ENCODE results near the gene UBE2J2.

Gene UBE2J2

DNA sequence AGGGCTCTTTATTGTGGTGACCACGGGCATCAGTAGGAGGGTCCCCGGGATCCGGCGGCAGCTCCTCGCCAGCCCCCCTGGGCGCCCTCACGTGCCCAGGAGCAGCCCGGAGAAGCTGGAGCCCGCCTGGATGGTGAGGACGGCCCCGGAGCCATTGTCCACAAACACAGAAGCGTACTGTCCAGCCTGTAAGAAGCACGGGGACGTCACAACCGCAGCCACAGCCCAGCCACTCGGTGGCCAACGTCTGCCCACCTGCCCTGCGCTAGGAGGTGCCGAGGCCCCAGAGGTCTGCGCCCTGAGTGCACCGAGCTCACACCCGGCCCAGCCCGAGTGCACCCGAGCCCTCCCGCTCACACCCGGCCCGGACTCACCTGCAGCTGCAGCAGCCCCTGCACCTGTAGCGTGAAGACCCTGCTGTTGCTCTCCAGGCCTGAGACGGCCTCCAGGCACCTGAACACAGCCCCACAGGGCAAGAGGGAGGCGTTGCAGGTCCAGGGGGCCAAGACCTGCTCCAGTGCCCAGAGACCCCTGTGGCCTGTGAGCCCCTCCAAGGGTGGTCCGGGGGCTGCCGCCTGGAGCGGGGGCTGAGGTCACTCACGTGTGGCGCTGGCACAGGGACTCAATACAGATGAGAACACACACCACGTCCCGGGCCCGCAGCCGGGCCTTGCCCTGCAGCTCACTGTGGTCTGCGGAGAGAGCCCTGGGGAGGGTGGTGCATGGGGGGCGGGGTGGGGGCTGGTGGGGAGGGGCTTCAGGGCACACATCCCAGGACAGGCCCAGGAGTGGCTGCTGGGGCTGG is 31.0 kb downstream of the UBE2J2 start:
- Histone ChIP-seq H3K79me2 (ENCODE audit: insufficient read depth, low read length) (no peaks in the 10 kb centered on the region), H3K9me3 (ENCODE audit: insufficient read depth, low read length, severe bottlenecking) (no peaks in the 10 kb centered on the region), H2AFZ (ENCODE audit: low read depth, low read length) (no peak overlapping the region), H3K27ac (ENCODE audit: low read length) (no peak overlapping the region), H3K4me1 (ENCODE audit: insufficient read depth, low read length) (no peaks in the 10 kb centered on the region), H3K27me3 (ENCODE audit: insufficient read depth, low read length, poor library complexity) (no peaks in the 10 kb centered on the region), H4K20me1 (ENCODE audit: insufficient read depth, low read length) (peaks cover 3% of the 10 kb centered on the region; the same call in 1 of the 2 replicates), H3K4me2 (ENCODE audit: insufficient read depth, low read length) (no peak overlapping the region), H3K4me3 (ENCODE audit: low read depth in 1 of 2, low read length in 2 of 2) (no peak overlapping the region), H3K9ac (ENCODE audit: low read depth, low read length) (no peak overlapping the region), H3K36me3 (ENCODE audit: insufficient read depth, low read length) (no peaks in the 10 kb centered on the region)
- ATAC-seq (ENCODE audit: insufficient read depth, low read depth): no peak
- TF ChIP-seq, protein P1, sequence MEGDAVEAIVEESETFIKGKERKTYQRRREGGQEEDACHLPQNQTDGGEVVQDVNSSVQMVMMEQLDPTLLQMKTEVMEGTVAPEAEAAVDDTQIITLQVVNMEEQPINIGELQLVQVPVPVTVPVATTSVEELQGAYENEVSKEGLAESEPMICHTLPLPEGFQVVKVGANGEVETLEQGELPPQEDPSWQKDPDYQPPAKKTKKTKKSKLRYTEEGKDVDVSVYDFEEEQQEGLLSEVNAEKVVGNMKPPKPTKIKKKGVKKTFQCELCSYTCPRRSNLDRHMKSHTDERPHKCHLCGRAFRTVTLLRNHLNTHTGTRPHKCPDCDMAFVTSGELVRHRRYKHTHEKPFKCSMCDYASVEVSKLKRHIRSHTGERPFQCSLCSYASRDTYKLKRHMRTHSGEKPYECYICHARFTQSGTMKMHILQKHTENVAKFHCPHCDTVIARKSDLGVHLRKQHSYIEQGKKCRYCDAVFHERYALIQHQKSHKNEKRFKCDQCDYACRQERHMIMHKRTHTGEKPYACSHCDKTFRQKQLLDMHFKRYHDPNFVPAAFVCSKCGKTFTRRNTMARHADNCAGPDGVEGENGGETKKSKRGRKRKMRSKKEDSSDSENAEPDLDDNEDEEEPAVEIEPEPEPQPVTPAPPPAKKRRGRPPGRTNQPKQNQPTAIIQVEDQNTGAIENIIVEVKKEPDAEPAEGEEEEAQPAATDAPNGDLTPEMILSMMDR (IDR thresholded peaks at IDR 0.05; ENCODE audit: borderline replicate concordance, extremely low read depth, low read length, poor library complexity, severe bottlenecking): no peak
- no peak for TF ChIP-seq EZH2 (IDR thresholded peaks at IDR 0.05; ENCODE audit: borderline replicate concordance, low read depth, low read length, severe bottlenecking)
- DNase-seq: no peak

DNA sequence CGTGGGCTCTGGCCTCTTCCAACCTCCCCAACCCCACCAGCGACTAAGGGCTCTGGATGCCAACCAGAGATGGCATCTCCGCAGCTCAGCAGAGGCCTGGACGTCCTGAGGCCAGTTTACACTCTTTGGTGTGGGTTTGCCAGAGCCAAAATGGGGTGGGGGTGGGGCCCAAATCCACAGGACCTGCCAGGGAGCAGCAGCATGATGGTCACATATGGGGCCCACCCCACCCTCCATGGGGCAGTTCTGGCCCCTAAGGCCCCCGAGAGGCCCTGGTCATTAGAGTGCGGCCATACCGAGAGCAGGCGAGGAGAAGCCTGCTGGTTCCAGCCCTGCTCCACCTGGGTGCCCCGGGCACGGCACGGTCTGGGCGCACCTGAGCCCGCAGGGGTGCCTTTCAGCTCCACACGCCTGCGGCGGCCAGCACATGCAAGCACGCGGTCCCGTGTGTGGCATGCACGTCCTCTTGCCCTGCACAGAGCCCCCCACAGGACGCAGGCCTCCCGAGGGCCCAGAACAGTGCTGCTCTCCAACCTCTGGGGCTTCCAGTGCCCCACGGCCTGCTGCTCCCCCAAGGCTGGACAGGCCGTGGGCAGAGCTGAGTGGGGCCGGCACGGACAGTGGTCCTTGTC is 31.9 kb downstream of the UBE2J2 start:
- DNase-seq (no peak), ATAC-seq (ENCODE audit: insufficient read depth, low read depth) (no peak)
- no peak overlapping the region for H2AFZ ChIP-seq (ENCODE audit: low read depth, low read length)
- no peaks in the 10 kb centered on the region for H3K36me3 ChIP-seq (ENCODE audit: insufficient read depth, low read length)
- H3K27ac ChIP-seq (ENCODE audit: low read length): no peak overlapping the region
- no peak overlapping the region for H3K9ac ChIP-seq (ENCODE audit: low read depth, low read length)
- peaks cover 7% of the 10 kb centered on the region; the same call in 1 of the 2 replicates for H4K20me1 ChIP-seq (ENCODE audit: insufficient read depth, low read length)
- H3K4me3 ChIP-seq (ENCODE audit: low read depth in 1 of 2, low read length in 2 of 2): no peak overlapping the region
- no peak for TF ChIP-seq EZH2 (IDR thresholded peaks at IDR 0.05; ENCODE audit: borderline replicate concordance, low read depth, low read length, severe bottlenecking)
- TF ChIP-seq, protein P1 (IDR thresholded peaks at IDR 0.05; ENCODE audit: borderline replicate concordance, extremely low read depth, low read length, poor library complexity, severe bottlenecking): no peak
- no peaks in the 10 kb centered on the region for H3K27me3 ChIP-seq (ENCODE audit: insufficient read depth, low read length, poor library complexity)
- H3K4me2 ChIP-seq (ENCODE audit: insufficient read depth, low read length): no peak overlapping the region
- H3K4me1 ChIP-seq (ENCODE audit: insufficient read depth, low read length): no peaks in the 10 kb centered on the region
- H3K79me2 ChIP-seq (ENCODE audit: insufficient read depth, low read length): no peaks in the 10 kb centered on the region
- H3K9me3 ChIP-seq (ENCODE audit: insufficient read depth, low read length, severe bottlenecking): no peaks in the 10 kb centered on the region

DNA sequence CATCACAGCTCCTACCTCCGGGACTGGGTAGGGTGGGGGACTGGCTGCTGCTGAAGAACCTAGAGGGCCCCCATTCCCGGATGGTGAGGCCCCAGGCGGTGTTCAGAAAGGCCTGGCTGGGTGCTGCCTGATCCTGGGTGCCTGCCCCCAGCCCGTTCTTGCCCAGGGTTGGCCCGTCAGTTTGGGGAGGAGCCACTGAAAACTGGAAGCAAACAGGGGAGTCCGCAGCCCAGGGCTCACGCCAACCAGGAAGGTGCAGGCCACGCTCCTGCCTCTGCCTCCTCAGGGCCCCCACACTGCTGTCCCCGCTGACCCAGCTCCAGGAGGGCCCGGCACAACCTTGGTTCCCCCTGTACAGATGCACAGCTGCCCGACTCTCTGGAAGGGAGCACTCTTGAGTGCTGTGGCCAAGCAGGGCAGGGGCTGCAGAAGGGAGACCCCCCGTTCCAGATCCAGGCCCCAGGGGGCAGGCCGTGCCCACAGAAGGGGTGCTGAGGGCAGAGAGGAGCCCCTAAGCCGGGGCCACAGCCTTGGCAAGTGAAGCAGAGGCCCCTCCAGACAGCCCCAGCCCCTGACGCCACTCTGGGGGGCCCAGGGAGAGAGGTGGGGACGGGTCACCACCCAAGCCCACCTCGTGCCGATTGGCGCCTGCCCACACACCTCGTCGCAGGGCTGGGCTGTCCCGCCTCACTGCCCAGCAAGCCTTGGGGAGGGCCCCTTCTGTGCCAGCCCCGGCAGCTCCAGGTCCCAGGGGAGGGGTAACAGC is 32.6 kb downstream of the UBE2J2 start:
- Histone ChIP-seq H3K4me3 (ENCODE audit: low read depth in 1 of 2, low read length in 2 of 2) (no peak overlapping the region), H3K4me2 (ENCODE audit: insufficient read depth, low read length) (no peak overlapping the region), H3K79me2 (ENCODE audit: insufficient read depth, low read length) (no peaks in the 10 kb centered on the region), H3K27me3 (ENCODE audit: insufficient read depth, low read length, poor library complexity) (no peaks in the 10 kb centered on the region), H3K4me1 (ENCODE audit: insufficient read depth, low read length) (no peaks in the 10 kb centered on the region), H3K9ac (ENCODE audit: low read depth, low read length) (no peak overlapping the region), H2AFZ (ENCODE audit: low read depth, low read length) (no peak overlapping the region), H3K36me3 (ENCODE audit: insufficient read depth, low read length) (no peaks in the 10 kb centered on the region), H4K20me1 (ENCODE audit: insufficient read depth, low read length) (peaks cover 14% of the 10 kb centered on the region), H3K9me3 (ENCODE audit: insufficient read depth, low read length, severe bottlenecking) (no peaks in the 10 kb centered on the region), H3K27ac (ENCODE audit: low read length) (no peak overlapping the region)
- ATAC-seq (ENCODE audit: insufficient read depth, low read depth) (no peak), DNase-seq (no peak)
- TF ChIP-seq, protein P1 (IDR thresholded peaks at IDR 0.05; ENCODE audit: borderline replicate concordance, extremely low read depth, low read length, poor library complexity, severe bottlenecking): no peak
- TF ChIP-seq EZH2 (IDR thresholded peaks at IDR 0.05; ENCODE audit: borderline replicate concordance, low read depth, low read length, severe bottlenecking): no peak

All from DND-41 (cell line).